GM21381 (cell line): Measurements from ENCODE around the gene FAM117A.

ENCODE experiments used
- ATAC-seq: cut with Tn5 transposase; IDR thresholded peaks from one replicate; pipeline ENCODE4 v1.9.1; 2021; ENCODE audit warnings: mild to moderate bottlenecking, moderate library complexity; ENCODE audit not compliant: unreplicated experiment

Gene FAM117A

DNA sequence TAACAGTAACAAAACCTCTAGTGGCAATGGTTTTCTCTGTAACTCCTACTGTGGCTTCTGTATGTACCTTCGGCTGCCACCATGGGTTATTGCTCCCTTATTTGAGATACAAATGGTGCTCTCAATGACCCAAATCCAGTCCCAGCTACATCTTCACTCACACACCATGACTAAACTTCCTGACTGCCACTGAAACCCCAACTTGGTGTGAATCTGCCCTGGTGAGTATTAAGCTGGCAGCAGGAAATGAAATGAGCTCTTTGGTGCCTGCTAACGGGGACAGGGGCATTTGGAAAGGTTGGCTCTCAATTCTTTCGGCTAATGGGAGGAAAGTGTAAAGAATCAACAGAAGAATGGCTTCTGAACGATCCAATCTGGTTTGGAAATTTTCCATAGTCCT, 48.7 kb downstream of the FAM117A start:
- no peak for ATAC-seq

DNA sequence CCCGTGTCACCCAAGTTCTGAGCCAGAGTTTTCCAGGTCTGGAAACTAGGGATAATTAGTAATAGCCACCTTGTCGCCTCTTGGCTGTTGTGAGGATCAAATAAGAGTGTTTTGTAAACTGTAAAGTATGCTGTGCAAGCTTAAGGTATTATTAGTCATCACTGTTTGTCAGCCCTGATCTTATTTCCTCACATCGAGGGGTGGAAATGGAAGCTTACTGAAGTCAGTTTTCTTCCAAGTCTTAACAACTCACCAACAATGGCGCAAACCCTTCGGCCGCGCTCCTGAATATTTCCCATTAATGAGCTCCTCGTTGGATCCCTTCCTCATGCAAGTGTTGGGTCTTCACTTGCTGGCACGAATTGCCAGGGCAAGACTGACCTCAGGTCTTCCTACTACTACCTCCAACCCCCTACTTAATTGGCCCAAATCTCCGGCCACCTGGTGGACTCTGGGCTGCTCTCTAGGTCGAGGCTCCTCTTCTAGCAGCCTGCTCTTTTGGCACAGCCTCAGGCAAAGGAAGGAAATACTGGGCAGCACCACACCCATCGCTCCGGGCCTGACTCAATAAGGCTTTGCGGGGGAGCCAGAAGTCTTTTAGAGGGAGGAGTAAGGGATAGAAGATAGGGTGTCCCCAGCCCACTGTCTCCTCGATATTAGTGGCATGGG, 55.3 kb downstream of the FAM117A start:
- no peak for ATAC-seq

DNA sequence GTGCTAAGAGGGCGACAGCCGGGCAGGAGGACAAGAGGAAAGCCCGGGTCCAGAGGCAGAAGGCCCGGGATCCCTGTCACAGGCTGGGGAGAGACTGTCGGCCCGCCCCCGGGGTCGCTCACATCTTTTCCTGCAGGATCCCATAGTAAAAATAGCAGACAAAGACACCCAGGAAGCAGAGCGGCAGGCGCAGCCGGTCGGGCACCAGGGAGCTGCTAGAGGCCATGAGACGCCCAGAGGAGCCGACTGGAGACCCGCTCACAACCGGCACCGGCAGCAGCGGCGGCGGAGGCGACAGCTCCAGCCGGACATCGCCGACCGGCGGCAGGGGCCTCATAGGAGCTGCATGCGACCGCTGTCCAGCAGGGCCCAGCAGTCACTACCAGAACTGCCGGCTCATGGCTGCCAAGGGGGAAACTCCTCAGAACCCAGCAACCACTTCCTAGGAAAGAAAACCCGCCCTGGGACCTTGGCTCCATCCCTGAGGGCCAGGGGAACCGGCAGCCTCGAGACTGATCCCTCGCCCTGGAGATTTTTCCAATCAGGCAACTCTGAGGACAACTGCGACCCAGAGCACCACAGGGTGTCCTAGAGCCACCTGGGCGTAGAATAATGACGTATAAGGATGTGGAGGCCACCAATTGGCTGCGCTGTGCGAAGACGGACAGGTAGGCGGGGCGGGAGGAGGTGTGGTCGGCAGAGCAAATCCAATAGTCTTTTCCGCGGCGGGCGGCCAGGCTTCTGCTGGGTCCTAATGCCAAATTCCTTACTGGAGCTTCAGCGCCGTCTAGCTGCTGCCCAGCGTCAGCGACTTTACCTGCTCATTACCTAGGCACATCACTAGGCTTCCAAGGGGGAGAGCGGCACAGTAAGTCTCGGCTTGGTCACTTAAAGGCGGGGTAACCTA, 56.1 kb downstream of the FAM117A start, which contains the start of gene SLC35B1:
TSS of gene SLC35B1 (minus strand) at position 357 of the 907 bp plus-strand sequence. CDS start at position 226, 131 bp downstream.
- peak; percentile 92 for ATAC-seq

DNA sequence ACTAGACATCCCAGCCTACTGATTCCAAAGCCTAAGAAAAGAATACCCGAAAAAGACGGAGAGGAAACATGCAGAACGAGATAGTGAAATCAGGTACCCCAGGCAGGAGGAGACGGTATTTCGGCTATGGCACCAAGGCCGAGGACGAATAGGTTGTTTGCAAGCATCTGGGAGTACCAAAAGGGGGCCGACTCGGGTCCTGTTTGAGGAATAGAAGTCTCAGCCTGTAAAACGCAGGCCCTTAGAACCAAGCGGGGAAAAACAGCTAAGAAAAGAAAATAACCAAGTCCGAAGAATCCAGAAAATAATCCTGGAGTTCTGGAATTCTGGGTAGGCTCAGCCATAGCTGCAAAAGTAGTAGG, 56.7 kb downstream of the FAM117A start:
- no peak for ATAC-seq

DNA sequence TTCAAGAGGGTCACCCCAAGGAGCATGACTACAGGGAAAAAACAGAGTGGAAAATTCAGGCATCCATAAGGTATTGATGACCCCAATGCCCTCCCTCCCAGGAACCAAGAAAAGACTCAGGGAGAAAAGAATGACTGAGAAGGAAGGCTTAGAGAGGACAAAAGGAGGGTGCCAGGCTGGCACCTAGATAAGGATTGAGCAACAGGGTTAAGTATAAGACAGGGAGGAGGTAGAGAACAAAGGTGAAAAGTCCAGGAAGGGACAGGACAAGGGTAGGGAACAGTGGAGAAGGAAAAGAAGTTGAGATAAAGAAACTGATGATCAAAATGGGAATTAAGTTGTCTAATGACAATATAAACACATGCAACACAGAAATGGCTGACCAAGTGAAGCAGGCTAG, 58.7 kb downstream of the FAM117A start:
- no peak for ATAC-seq

DNA sequence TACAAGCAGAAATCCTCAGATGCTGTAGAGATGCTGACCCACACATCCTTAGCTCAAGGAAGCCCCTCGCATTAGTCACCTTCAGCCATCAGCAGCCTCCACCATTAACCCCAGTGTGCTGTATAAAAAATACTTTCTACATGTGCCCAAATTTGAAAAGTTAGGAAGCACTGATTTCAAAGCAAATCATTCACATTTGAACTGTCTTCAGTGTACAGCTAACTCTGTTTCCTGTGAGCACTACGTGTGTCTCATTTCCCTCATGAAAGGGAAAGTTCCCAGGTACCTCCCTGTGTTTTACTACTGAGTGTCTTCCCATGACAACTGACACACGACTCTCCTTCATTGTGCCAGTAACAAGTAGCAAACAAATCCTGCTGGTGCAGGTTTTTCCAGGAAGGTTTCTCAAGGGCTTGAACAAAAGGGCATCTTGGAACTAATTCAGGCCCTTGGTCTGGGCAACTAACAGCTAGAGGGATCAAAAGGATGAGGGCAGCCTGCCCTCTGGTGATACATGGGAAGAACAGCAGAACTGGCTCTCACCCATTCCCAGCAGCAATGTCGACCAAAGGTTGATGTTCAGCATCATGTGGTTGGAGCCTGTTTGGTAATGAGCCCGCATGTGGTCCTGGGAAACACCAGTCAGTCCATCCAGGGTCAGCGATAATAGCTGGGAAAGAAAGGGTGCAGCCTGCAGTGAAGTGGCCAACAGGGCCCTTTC, 60.2 kb downstream of the FAM117A start:
- no peak for ATAC-seq

DNA sequence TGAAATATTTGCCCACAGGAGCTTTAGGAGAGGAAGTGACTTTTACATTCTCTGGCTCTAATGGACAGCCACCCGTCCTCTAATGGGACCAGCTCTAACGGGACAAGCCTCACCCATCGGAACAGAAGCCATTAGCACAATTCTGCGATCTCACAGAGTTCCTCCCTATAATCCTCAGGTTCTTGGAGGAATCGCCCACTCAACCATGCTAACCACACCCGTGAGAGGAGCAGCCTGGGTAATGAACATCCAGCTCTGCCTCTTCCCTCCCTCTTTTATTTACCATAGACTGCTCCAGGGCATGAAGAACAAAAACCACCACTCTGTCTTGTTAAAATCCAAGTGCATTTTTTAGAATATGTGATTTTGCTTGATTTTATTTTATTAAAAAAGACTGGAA, 63.0 kb downstream of the FAM117A start:
- ATAC-seq: no peak

DNA sequence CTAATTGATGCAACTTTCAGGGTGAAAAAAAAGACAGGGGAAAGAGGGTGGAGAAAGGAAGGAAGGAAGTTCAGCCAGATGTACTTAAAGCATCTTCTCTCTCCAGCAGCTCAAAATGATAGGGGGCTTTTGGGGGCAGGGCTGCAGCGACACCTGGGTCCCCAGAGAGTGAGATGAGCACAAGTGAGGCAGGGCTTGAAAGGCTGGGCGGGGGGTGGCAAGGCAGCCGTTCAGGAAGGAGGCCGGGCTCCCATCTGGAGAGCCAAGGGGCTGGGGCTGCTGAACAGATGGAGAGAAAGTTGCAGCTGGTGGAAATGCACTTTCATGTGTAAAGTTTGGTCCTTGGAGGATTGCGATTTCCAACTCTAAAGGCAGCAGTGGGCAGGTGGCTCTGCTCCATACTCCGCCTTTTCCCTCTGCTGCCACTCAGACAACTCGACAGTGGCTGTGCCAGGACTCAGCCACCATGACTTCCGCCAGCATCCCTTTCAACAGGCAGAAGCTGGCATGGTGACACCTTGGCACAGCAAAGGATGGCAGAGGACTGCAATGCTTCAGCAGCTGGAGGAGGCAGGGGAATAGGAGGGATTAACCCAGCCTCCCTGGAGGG, 63.9 kb downstream of the FAM117A start:
- ATAC-seq: no peak

DNA sequence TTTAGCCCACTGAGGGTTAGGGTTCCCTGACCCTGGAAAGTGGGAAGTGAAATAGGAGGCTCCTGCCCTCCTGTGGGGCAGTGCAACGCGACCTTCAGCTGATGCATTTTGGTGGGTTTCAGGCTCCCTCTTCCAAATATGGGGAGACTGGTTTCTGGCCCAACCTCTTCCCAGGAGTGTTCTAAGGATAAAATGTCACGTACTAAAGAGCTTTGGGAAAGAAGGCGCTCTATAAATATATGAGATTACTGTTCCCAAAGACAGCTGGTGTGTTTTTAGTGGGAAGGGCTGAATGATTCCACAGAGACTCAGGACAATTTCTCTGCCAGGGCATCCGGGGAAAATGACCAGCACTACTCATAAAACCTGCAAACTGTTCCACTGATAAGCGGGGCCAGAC, 65.9 kb downstream of the FAM117A start:
- ATAC-seq: no peak

DNA sequence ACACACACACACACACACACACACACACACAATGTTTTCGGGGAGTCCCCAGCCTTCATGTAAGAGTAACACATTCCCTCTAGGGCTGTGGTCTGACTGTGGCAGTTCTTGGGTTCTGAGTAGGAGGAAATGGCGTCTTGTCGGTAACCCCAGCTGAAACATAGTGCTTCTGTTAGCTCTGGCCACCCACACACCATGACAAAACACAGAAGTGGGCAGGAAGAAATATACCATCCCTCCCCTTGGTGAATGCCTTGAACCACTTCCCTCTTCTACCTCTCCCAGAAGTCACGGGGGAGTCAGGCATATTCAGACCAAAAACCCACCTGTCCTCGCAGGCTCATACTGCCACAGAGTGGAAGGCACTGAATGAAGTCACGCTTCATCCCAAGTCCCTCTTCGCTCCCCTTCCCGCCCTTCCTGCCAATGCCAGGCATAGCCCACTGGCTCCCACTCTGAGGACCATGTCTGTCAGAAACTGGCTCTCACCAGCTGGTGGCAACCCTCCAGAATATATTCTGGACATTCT, 67.6 kb downstream of the FAM117A start:
- ATAC-seq: peak; percentile 48

DNA sequence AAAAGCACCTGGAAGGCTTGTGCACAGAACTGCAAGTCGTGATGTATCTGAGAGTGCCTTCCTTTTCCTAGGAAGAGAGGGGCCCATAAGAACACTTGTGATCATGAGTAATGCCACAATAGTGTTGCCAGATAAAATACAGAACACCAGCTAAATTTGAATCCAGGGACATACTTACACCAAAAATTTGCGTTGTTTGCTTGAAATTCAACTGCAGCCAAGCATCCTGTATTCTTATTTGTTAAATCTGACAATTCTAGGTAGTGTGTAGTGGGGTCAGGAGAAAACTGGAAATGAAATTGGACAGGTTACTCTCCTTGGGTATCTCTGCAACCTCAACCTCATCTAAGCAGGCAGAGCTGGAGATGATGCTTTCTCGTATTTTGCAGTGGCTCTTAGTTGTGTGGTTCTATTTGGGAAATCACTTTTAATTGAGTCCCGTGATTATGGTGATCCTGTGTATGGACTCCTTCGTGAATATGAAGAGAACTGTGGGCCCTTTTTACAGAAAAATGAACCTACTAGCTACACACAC, 68.2 kb downstream of the FAM117A start:
- ATAC-seq: no peak

DNA sequence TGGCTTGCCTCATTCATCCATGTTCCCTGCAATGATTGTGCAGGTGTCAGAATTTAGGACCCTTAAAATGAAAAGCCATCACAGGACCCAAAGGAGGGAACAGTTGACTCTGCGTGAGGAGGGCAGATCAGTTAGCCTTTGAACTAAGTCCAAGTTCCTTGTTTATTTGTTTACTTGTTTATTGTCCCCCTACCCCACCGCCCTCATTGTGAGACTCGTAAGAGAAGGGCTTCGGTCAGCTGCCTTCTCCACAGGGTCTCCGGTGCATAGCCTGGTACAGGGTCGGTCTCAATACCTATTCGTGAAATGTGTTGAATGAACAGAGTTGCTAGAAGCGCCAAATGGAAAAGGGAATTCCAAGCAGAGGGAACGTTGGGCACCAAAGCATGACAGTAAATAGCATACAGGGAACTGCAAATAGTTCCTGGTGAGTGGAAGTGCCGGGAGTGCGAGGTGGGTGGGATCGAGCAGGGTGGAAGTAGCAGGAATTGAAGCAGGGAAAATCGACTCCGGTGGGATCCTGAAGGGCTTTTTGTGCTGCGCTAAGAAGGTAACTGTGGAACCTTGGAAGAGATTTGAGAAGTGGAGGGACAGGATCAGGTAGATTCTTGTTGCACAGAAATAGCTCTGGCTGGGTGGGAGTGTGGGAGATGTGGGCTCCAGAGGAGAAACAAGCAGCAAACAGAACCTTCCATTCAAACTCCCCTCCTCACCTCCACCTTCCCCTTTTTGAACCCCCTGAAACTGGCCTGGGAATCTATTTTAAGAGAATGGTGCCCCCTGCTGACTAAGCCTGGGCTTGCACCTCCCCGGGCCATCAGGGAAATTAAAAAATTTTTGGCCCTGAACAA, 68.9 kb downstream of the FAM117A start:
- ATAC-seq: no peak

DNA sequence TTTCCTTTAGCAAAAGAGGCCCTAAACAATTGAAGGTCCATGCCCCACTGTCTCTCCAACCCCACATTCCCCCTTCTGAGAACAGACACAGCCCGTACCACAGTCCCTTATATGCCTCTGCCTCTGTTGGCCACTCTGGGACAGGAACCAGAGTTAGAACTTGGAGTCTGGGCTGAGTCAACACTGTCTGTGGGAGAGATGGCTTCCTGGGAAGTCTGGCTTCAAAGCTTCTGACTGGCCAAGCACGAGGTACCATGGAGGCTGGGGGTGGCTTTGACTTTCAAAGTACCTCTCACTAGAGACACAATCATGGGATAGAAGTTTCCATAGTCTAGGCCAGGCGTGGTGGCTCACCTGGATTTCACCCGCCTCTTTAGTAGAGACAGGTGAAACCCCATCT, 71.2 kb downstream of the FAM117A start:
- ATAC-seq: no peak

DNA sequence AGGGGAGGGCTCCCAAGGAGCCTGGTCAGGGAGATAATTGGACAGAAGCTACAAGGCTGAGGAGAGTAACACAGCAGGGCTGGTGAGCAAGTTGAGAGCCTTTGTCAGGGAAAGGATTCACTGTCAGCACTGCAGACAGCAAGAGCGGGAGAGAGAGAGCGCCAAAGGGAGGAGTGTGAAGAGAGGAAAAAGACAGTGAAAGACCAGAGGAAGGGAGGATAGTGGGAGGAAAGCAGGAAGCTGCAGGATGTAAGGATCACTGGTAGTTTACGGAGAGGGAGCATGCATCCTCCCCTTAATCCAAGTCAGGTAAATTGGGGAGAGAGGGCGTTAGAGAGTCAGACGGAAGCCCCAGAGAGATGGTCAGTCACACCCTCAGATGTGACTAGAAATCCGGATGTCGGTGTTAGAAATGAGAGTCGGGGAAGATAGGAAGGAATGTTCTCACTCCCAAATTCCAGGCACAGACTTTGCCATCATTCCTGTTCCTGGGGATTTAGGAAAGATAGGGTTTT, 72.2 kb downstream of the FAM117A start:
- ATAC-seq: no peak

DNA sequence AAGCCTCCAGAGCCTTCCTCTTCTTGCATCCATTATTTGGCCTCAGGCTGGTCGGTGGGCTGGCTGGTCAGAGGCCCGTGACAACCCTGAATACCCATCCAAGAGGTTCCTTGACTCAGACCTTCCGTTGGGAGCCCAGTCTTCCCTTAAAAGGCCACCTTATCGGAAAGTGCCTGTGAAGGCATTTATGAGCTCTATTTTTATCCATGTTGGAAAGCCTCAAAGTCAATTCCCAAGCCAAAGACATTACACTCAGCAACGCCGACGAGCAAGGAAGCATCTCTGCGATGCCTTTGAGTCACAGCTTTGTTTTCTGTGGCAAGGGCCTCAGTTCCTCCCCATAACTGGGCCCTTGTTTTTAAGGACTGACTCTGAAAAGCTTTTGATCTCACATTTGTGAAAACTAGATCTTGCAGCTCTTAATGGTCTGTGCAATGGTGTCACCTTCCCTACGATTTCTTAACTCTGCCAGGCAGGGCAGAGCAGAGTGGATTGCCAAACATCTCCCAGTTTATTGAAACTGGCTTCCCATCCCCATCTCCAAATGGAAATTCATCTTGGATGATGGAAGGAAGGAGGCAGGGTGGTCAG, 72.8 kb downstream of the FAM117A start:
- no peak for ATAC-seq

DNA sequence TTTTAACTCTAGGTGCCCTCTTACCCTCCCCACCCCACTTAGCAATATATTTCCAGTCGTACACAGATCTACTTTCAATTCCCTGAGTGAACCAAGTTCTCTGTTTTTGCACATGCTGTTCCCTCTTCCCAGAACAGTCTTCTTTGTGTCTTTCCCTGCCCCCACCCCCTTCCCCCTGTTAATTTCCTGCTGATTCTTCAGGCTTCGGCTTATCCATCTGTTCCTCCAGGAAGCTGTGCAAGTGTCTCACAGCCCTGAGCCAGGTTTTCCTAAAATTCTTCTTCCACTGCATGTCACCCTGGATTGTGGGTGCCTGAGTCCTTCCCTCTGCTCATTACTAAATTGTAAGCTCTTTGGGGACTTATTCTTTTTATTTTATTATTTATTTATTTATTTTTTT, 73.7 kb downstream of the FAM117A start:
- no peak for ATAC-seq

DNA sequence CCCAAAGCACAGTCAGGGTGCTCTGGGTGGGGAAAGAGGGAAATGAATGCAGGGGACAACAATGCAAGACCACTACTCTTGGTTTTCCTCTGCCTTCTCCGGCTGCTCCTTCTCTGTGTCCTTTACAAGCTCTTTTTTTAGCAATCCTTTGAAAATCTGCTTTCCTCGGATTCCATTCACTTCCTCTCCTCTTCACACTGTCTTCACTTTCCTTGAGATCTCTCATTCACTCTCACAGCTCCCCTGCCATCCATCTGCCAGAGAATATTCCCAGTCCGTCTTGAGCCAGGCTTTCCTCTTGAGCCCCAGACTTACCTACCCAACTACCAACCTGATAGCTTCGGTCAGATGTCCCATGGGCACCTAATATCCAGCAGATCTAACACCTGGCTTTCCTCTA, 75.1 kb downstream of the FAM117A start:
- ATAC-seq: no peak

DNA sequence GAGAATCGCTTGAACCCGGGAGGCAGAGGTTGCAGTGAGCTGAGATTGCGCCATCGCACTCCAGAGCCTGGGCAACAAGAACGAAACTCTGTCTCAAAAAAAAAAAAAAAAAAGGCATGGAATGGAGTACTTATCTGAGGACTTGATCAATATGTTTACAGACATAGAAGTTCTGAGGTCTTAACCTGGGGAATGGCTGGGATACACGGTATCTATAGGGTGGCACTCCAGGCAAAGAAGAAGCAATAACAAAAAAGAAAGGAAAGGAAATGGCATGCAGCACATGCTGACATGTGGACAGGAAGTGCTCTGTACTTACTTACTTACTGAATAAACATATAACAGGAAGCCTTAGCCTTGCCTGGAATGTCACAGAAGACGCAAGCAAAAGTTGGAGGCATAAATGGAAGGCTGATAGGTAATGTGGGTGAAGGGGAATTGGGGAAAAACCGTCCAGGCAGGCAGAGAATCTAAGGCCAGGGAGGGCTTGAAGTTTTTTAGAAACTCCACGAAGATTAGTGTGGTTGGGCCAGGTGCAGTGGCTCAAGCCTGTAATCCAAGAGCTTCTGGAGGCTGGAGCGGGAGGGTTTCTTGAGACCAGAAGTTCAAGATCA, 75.9 kb downstream of the FAM117A start:
- no peak for ATAC-seq
